Suprapubic skin (tissue), 4 donors: Measurements from ENCODE around the gene PDE8A. TPM values are rescaled to one million over a fixed set of nuclear protein-coding genes. Genes with fewer than 3 reads are reported as not detected.

Experiments used
- DNase-seq, 2 donors: peaks; one replicate each; pipeline ENCODE4 v3.0.0-alpha.2; 2019; ENCODE audit warnings: low spot score in 2 of 2
- H3K27ac ChIP-seq: fragments of 200-600 bp; sonication (generic); one replicate; pipeline ENCODE4 v1.5.1; 2019
- H3K27me3 ChIP-seq: fragments of 200-600 bp; sonication (generic); one replicate; pipeline ENCODE4 v1.5.1; 2019
- H3K36me3 ChIP-seq: fragments of 200-600 bp; sonication (generic); one replicate; pipeline ENCODE4 v1.5.1; 2019
- H3K4me1 ChIP-seq: fragments of 200-600 bp; sonication (generic); one replicate; pipeline ENCODE4 v1.5.1; 2019
- H3K4me3 ChIP-seq: fragments of 200-600 bp; sonication (generic); one replicate; pipeline ENCODE4 v1.5.1; 2019; ENCODE audit warnings: mild to moderate bottlenecking
- H3K9me3 ChIP-seq: fragments of 200-600 bp; sonication (generic); one replicate; pipeline ENCODE4 v1.5.1; 2019
- EP300 ChIP-seq: sonication (generic); formaldehyde crosslinking; IDR thresholded peaks from one replicate; pipeline ENCODE4 v1.6.1; 2017; ENCODE audit warnings: antibody characterized with exemption
- POLR2A ChIP-seq, 2 donors: fragments of 450-650 bp; IDR thresholded peaks; one replicate each; pipeline ENCODE4 v1.6.1; 2017; ENCODE audit warnings: antibody characterized with exemption in 2 of 2, mild to moderate bottlenecking in 2 of 2, moderate library complexity in 2 of 2
- POLR2AphosphoS5 ChIP-seq, 3 donors: sonication (generic); formaldehyde crosslinking; IDR thresholded peaks; one replicate each; pipeline ENCODE4 v1.6.1; 2017; ENCODE audit warnings: antibody characterized with exemption in 3 of 3
- WGBS: methylation state at CpG from one replicate; pipeline ENCODE4 v1.1.5; 2018; 5-methylcytosine and 5-hydroxymethylcytosine counted together
- total RNA-seq, 4 donors: library from RNA; depleted of rRNA; stranded (reverse); fragments of >200 nt; gene quantifications; one replicate each; pipeline ENCODE4 v1.1.0, GENCODE V29; 2016
- TF ChIP-seq, protein P1 (sequence below), 2 donors: fragments of 200-600 bp in 1 of 2; fragments of 450-650 bp in 1 of 2; sonication (generic) in 1 of 2; IDR thresholded peaks; one replicate each; pipeline ENCODE4 v1.5.1; 2016 to 2019; ENCODE audit warnings: antibody characterized with exemption in 2 of 2, mild to moderate bottlenecking in 1 of 2, moderate library complexity in 1 of 2

The PDE8A gene
- total RNA-seq, 4 donors from 2014 or later: 15.3 to 48.5 (median 19.0) TPM

DNA sequence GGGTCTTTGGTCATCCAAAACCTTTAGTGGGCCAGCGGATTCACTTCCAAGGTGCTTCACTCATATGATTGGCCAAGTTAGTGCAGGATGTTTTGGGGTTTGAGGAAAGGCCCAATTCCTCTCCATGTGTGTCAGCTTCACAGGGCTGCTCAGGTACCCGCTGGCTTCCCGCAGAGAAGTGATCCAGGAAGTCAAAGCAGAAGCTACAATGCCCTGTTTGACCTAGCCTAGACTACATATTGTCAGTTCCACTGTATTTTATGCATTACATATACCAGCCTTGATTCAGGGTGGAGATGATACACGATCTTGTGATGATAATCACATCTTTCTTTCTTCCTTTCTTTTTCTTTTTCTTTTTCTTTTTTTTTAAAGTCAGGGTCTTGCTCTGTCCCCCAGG lies 32.1 kb downstream of the PDE8A start:
- Histone ChIP-seq H3K4me3 (no peak overlapping the region), H3K27ac (no peak overlapping the region), H3K27me3 (no peaks in the 10 kb centered on the region), H3K36me3 (no peaks in the 10 kb centered on the region), H3K4me1 (peaks cover 29% of the 10 kb centered on the region), H3K9me3 (no peaks in the 10 kb centered on the region)
- no peak for TF ChIP-seq POLR2AphosphoS5 (IDR thresholded peaks at IDR 0.05)
- TF ChIP-seq, protein P1, sequence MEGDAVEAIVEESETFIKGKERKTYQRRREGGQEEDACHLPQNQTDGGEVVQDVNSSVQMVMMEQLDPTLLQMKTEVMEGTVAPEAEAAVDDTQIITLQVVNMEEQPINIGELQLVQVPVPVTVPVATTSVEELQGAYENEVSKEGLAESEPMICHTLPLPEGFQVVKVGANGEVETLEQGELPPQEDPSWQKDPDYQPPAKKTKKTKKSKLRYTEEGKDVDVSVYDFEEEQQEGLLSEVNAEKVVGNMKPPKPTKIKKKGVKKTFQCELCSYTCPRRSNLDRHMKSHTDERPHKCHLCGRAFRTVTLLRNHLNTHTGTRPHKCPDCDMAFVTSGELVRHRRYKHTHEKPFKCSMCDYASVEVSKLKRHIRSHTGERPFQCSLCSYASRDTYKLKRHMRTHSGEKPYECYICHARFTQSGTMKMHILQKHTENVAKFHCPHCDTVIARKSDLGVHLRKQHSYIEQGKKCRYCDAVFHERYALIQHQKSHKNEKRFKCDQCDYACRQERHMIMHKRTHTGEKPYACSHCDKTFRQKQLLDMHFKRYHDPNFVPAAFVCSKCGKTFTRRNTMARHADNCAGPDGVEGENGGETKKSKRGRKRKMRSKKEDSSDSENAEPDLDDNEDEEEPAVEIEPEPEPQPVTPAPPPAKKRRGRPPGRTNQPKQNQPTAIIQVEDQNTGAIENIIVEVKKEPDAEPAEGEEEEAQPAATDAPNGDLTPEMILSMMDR (IDR thresholded peaks at IDR 0.05): no peak
- no peak for TF ChIP-seq EP300
- no peak for TF ChIP-seq POLR2A (IDR thresholded peaks at IDR 0.05)
- WGBS: 86% methylated on average over 4 of the region's 4 CpGs
- DNase-seq: no peak

- H3K36me3 ChIP-seq: no peaks in the 10 kb centered on the region
- peaks cover 18% of the 10 kb centered on the region for H3K4me1 ChIP-seq
- TF ChIP-seq POLR2AphosphoS5 (IDR thresholded peaks at IDR 0.05): no peak
- TF ChIP-seq, protein P1 (IDR thresholded peaks at IDR 0.05): no peak
- TF ChIP-seq POLR2A (IDR thresholded peaks at IDR 0.05): no peak
- TF ChIP-seq EP300: no peak
- H3K27ac ChIP-seq: no peak overlapping the region
- H3K4me3 ChIP-seq: no peak overlapping the region
- no peak for DNase-seq
- no peaks in the 10 kb centered on the region for H3K27me3 ChIP-seq
- WGBS: 75% methylated on average over 6 of the region's 6 CpGs
- H3K9me3 ChIP-seq: no peaks in the 10 kb centered on the region
Measured at GRCh38 chr15:85014932-85015331, 33.3 kb downstream of the PDE8A start.

DNA sequence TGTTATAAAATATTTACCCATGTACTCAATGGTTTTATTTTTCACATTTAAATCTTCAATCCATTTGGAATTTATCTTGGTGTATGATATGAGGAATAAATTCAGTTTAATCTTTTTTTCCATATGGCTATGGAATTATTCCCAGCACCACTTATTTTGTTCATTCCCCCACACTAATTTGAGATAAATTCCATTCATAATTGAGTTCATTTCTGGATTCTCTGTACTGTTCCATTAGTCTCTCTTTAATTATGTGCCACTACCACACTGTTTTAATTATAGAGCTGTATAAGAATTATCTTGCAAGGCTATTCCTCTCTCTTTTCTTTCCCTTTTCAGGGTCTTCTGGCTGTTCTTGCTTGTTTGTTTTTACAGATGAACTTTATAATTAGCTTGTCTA lies 34.6 kb downstream of the PDE8A start:
- Histone ChIP-seq H3K36me3 (no peaks in the 10 kb centered on the region), H3K4me3 (no peak overlapping the region), H3K4me1 (peaks cover 5% of the 10 kb centered on the region), H3K27ac (no peak overlapping the region), H3K9me3 (no peaks in the 10 kb centered on the region), H3K27me3 (no peaks in the 10 kb centered on the region)
- DNase-seq: no peak
- TF ChIP-seq, protein P1 (IDR thresholded peaks at IDR 0.05): no peak
- TF ChIP-seq POLR2A (IDR thresholded peaks at IDR 0.05): no peak
- TF ChIP-seq EP300: no peak
- no peak for TF ChIP-seq POLR2AphosphoS5 (IDR thresholded peaks at IDR 0.05)

- Histone ChIP-seq H3K27me3 (no peaks in the 10 kb centered on the region), H3K36me3 (no peaks in the 10 kb centered on the region), H3K4me3 (no peak overlapping the region), H3K4me1 (peaks cover 12% of the 10 kb centered on the region), H3K27ac (no peak overlapping the region), H3K9me3 (no peaks in the 10 kb centered on the region)
- DNase-seq: no peak
- 90% methylated on average over 15 of the region's 15 CpGs for WGBS
- no peak for TF ChIP-seq POLR2A (IDR thresholded peaks at IDR 0.05)
- TF ChIP-seq POLR2AphosphoS5 (IDR thresholded peaks at IDR 0.05): no peak
- no peak for TF ChIP-seq EP300
Measured at GRCh38 chr15:85019815-85020590, 38.3 kb downstream of the PDE8A start.

DNA sequence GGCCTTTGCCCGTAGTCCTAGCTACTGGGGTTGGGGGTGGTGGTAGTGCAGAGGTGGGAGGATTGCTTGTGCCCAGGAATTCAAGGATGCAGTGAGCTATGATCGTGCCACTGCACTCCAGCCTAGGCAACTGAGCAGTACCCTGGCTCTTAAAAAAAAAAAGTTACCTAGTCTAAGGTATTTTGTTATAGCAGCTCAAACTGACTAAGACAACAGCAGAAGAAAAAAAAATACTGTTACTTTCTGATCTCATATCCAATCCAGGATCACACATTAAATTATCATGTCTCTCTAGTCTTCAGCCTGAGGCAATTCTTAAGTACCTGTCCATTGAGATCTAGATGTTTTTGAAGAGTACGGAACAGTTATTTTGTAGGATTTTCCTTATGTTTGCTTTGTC lies 39.8 kb downstream of the PDE8A start:
- DNase-seq: no peak
- Histone ChIP-seq H3K4me1 (peaks cover 26% of the 10 kb centered on the region), H3K36me3 (no peaks in the 10 kb centered on the region), H3K9me3 (no peaks in the 10 kb centered on the region), H3K27me3 (no peaks in the 10 kb centered on the region), H3K27ac (no peak overlapping the region), H3K4me3 (no peak overlapping the region)
- 95% methylated on average over 3 of the region's 3 CpGs for WGBS
- TF ChIP-seq, protein P1 (IDR thresholded peaks at IDR 0.05): no peak
- no peak for TF ChIP-seq POLR2A (IDR thresholded peaks at IDR 0.05)
- TF ChIP-seq EP300: no peak
- no peak for TF ChIP-seq POLR2AphosphoS5 (IDR thresholded peaks at IDR 0.05)
